CMK (cell line): ENCODE data around the gene ACBD6.

Experiments used
- DNase-seq: peaks from one replicate; pipeline ENCODE4 v3.0.0-alpha.2; 2010; ENCODE audit warnings: low read depth

ACBD6 gene

DNA sequence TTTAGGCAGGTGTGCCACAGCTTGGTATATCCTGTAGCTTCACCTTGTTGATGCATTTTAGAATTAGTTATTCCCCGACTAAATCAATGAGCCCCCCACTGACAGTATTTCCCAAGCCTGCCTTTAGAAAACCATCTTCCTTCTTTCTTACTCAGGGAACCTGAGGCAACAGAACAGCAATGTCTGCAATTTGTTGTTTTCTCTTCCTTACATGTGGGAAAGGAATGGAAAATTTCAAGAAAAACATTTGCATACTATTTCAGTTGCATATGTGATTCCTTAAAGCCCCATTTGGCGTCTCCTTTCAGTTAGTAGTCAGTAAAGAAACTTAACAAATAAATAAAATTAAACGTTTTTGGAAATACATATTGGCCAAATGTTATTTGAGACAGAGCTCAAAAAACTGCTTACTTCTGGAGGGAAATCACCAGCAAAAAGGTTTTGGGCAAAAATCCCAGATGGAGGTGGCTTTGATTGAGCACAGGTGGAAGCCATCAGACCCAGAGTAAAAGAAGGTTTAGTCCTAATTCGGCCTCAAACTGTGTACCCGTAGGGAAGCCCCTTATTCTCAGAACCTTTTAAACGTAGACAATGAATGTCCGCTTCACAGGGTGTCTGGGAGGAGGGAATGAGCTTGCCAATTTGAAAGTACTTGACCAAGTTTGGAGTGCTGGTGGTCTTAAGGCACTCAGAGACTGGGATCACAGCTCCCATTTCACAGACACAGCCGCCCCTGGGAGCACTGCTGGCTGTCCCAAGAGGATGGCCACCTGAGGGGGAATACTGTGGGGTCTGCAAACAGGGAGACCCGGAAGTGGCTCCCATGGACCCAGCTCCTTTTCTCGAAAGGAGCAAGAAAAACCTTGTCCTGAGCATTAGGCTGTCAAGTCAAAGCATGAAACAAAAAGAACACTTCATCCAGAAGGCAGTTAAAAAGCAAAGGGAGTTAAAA lies 263.0 kb downstream of the ACBD6 start:
- DNase-seq = no peak

DNA sequence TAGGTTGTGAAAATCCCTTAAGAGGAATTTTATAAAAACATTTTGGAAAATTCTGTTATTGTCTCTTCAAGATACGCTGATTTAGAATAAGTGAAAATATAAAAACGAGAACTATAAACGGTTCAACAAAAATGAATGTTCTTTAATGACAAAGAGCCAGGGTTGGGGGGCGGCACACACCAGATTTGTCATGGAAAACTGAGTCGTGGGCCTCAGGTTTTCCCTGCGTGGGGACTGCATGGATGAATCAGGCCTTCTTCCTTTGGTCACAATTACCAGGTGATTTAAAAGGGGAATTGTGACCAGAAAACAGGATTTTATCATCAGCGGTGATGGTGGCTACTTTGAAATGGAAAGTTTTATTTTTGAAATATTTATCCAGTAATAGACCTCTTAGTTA lies 263.7 kb downstream of the ACBD6 start:
- DNase-seq = no peak
